Kidney capillary endothelial cell (primary cell): Measurements from ENCODE around the gene RYK.
"Not testable (repeated sequence)": the region's sequence is repeated elsewhere in the genome, so short reads cannot be mapped to it uniquely, and the experiment has no call there.

Experiments
- DNase-seq: peaks from one replicate; pipeline ENCODE4 v3.0.0-alpha.2; 2018; ENCODE audit warnings: low spot score

RYK gene

DNA sequence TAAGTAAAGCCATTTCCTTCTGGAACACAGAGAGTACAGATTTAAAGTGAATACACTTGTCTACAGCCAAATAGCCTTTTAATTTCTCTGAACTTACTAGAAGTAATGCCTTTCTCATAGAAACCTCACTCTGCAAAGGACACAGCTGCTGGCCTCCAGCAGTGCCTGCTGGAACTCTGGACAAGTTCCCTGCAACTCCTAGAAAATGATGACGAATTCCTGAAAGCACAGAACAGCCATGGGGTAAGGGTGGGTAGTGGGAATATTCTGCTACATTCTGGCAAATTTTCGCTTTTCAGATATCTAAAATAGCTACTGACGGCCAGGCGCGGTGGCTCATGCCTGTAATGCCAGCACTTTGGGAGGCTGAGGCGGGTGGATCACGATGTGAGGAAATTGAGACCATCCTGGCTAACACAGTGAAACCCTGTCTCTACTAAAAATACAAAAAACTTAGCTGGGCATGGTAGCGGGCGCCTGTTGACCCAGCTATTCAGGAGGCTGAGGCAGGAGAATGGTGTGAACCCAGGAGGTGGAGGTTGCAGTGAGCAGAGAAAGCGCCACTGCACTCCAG lies 34.4 kb downstream of the RYK start:
- no peak for DNase-seq

DNA sequence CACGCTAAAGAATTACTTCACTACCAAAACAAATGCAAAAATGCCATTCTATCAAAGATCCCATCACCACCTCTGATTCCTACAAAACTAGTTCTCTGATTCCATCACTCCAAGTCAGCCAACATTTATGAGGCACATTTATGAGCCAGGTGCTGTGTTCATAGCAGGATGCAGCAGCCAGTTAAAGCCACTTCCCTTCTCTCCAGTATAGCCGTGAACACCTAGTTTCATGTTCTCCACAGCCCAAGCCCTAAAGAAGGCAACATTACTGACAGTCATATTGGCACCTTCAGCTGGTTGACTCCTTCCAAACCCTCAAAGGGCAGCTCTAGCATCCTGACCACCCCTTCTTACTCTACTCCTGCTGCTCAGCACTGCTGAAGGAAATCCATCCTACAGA lies 36.4 kb downstream of the RYK start:
- no peak for DNase-seq

DNA sequence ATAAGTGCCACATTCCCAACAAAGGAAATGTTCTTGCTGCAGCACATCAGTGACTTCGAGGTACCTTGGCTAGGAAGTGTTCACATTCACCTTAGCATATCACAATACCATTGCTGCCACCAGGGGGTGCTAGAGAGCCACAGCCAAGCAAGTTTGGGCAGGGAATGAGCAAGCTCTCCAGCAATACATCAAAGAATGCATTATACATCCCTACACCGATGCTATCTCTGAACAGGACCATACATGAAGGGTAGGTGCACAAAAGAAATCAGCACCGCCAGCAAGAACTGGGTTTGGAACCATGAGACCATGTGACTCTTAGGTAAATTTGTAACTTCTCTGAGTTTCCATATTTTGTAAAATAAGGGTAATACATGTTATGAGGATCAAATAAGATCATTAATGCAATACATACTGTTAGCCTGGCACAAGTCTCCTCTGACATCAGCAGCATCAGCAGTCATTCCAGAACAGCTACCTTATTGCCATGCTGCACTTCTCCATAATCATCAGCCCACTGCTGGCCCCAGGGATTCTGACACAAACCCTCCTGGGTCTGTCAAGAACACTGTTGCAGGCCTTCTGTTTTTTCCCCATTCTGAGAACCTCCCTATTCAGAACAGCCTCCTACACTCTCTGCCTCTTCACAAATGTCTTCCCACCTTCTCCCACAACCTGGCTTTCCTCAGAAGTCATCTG lies 37.5 kb downstream of the RYK start:
- peak; percentile 71 for DNase-seq

DNA sequence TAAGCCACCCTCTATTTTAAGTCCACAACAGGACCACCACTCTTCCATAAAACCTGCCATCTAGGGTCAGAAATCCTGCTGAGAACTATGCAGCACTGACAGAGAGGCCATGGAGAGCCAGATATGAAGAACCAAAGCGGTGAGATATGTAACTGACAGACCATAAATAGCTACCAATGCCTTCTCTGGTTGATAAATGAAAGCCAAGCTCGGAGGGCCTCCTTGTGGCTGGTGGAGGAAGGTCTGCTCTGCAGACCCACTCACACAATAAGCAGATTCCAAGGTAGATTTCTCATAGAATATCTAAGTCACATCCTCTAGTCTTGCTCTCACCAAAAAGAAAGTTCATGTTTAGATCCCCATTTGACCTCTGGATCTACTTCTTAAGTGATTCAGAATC lies 38.9 kb downstream of the RYK start:
- DNase-seq: peak; percentile 79

DNA sequence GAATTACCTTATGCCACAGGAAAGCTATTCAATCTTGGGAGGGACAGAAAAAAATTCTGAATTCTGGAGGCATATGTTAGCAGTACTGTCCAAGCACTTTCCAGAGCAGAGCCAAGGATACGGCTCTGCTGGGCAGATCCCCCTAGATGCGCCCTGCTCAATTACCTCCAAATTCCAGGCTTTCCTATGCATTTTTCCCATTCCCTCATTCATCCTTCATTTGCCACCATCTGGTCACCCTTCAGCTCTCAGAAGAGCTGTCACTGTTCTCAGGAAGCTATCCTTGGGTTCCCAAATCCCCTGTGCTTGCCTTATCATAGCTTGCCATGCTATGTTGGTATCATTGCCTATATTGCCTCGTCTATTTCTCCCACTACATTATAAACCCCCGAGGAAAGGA lies 45.2 kb downstream of the RYK start:
- DNase-seq: no peak

GRCh38 chr3:134201201-134202130 lies 49.2 kb downstream of the RYK start:
- peak; percentile 35 for DNase-seq

DNA sequence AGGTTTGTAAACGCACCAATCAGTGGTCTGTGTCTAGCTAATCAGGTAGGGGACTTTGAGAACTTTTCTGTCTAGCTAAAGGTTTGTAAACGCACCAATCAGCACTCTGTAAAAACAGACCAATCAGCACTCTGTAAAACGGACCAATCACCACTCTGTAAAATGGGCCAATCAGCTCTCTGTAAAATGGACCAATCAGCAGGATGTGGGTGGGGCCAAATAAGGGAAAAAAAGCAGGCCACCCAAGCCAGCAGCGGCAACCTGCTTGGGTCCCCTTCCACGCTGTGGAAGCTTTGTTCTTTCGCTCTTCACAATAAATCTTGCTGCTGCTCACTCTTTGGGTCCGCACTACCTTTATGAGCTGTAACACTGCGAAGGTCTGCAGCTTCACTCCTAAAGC lies 50.8 kb downstream of the RYK start:
- DNase-seq: not testable (repeated sequence)

DNA sequence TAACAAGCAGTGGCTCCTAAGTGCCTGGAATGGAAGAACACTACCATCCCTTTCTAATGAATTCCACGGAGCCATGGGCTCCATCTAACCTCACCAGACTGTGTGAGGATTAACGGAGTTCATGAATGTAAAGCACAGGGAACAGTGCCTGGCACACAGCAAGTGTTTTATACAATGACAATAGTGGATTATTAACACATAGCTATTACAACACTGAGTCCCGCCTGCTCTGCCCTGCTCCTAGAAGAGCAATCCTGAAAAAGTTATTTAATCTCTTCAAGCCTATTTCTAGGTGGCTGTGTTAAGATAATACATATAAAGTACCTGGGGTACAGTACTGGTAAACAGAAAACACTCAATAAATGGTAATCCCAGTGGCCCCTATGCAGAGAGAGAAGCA lies 51.4 kb downstream of the RYK start:
- DNase-seq: no peak

DNA sequence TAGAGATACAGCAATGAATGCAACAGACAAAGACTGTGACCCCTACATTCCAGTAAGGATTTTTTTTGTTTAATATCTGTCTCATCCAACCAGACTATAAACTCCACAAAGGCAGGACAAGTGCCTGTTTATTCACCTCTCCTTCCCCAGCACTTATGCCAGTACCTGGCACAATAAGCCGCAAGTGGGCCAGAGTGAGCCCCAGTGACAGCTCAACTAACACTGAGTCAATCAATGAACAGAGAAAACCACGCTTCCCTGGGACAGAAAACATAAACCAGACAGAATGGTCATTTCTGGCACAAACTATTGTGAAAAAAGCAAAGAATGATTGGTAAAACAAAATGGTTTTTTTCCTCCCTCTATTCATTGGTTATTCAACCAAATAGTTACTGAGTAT lies 52.2 kb downstream of the RYK start:
- no peak for DNase-seq

DNA sequence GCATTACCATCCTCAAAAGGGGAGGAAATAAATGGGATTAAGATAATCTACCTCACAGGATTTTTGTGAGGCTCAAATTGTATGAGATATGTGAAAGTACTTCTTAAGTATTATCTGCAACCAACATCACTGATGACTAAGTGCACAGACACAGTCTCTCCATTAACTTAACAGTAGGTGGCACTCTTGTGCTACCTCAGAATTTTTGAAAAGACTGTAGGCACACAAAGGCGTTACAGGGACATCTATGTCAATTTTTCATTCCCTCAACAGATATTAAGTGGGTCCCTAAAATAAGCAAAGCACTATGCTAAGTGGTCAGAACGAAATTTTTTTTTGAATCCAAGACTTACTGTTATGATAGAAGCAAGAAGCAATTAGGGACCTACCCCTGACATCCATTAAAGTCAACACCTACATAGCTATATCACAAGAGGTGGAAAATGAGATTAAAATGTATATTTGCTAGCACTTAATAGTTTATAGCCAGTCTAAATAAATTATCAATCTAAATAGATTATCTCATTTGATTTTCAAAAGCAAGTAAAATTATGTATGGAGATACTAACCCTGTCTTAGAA lies 52.9 kb downstream of the RYK start:
- peak; percentile 62 for DNase-seq

DNA sequence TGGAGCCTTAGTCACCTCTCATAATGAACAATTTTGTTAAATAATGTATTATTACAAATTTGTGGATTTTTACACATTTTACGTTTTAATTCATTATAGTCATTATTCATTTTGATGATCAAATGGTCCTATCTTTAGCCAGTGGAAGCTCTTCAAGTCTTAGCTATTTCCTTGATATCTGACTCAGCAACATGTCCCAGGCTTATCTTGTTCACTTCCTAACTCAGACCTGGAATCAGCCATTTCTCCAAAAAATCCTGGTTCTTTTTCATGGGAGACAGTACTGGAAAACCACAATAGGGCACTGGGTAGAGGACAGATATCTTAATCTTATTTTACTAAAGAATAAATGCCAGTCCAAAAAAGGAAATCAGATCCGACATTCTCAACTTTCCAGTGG lies 56.4 kb downstream of the RYK start:
- no peak for DNase-seq

DNA sequence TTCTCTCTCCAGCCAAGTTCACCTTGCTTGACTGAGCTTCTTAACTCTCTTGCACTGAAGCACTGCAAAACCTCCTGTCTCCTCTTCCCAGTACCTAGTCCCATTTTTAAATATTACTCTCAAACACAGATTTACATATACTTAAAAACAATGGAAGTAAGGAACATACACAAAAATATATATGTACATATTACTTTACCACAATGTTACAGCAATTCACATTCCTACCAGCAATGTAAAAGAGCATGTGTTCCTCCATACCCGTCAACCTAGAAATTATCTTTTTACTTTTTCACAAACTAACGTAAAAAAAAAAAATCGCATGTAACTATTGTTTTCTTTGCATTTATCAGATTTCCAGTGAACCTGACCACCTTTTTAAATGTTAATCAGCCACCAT lies 60.4 kb downstream of the RYK start:
- no peak for DNase-seq

GRCh38 chr3:134189849-134190248 lies 60.8 kb downstream of the RYK start:
- DNase-seq: no peak

DNA sequence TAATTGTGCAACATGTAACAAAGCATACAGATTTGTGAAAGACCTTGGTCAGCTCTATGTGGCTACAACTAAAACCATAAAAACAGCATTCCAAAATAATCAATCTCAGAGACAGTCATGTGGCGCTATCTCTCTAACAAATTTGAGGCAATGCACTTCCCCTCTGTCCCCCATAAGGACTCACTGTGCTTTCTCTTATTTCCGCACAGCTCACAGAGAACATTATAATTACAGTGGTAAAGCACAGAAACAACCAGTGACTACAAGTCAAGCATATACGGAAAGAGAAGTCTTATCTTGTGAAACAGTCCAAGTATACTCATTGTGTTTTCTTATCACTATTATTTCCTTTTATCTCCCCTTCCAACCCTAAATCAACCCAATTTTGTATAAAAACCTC lies 64.3 kb downstream of the RYK start:
- DNase-seq: no peak

- DNase-seq: no peak
Observed at GRCh38 chr3:134180761-134181160, 69.9 kb downstream of the RYK start.

GRCh38 chr3:134179508-134179907 lies 71.2 kb downstream of the RYK start:
- no peak for DNase-seq

- DNase-seq: no peak
Observed at GRCh38 chr3:134163096-134163495, 87.6 kb downstream of the RYK start.

GRCh38 chr3:134161898-134162615 lies 88.6 kb downstream of the RYK start:
- peak; percentile 43 for DNase-seq

DNA sequence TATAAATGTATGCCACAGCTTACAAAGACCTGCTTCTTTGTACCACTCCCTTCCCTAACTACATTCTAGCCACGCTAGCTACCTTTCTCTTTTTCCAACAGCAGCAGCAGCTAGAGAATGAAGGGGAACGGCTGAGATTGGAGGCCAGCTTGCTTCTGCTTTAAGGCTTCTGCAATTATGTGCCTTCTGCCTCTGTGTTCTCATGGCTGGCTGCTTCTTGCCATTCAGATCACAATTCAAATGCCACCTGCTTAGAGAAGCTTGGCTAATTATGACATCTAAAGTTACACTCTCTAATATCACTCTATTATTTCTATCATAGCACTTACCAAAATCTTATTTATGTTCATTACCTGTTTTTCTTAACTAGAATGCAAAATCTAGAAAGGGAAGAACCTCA lies 95.2 kb downstream of the RYK start:
- no peak for DNase-seq

GRCh38 chr3:134153761-134154160 lies 96.9 kb downstream of the RYK start:
- no peak for DNase-seq

GRCh38 chr3:134150476-134150875 lies 100.2 kb downstream of the RYK start:
- DNase-seq: no peak

- DNase-seq: no peak
Observed at GRCh38 chr3:134149286-134149685, 101.4 kb downstream of the RYK start.
